Adipose tissue (tissue), 3 donors: ENCODE data around the gene RNF144A. TPM values are rescaled to one million over a fixed set of nuclear protein-coding genes. Genes with fewer than 3 reads are reported as not detected.
"Not testable (repeated sequence)": the region's sequence is repeated elsewhere in the genome, so short reads cannot be mapped to it uniquely, and the experiment has no call there.

Source experiments
- H3K27ac ChIP-seq: one replicate; pipeline ENCODE4 v1.5.1; 2013; ENCODE audit warnings: low read depth, low read length
- WGBS, 3 donors: extraction: QIAGEN DNeasy Blood & Tissue Kit; methylation state at CpG; one replicate each; pipeline ENCODE4 v1.1.7; 2013; 5-methylcytosine and 5-hydroxymethylcytosine counted together
- polyA plus RNA-seq, 3 donors: library from polyadenylated mRNA; stranded (reverse); fragments of 200-250 nt; gene quantifications; one replicate each; pipeline ENCODE4 v1.2.3, GENCODE V29; 2013
- donor health status: healthy with polysubstance abuse.
- donor health status: Bipolar disorder and iron deficiency.
- donor health status: healthy.

Gene RNF144A
- polyA plus RNA-seq, 3 donors, result 4.9 to 18.4 (median 6.1) TPM

- 82 to 95% (median 84%) methylated on average over 3 of the region's 3 CpGs for WGBS, 3 donors
- no peak overlapping the region for H3K27ac ChIP-seq
These were observed 61.8 kb downstream of the RNF144A start for GRCh38 chr2:6978991-6979390.

- H3K27ac ChIP-seq, result no peak overlapping the region
- 44 to 57% (median 51%) methylated on average over 5 of the region's 5 CpGs for WGBS, 3 donors
These were observed 65.2 kb downstream of the RNF144A start for GRCh38 chr2:6982449-6982848.

- WGBS, 3 donors, result 57 to 60% (median 58%) methylated on average over 6 of the region's 6 CpGs
- H3K27ac ChIP-seq, result no peak overlapping the region
These were observed 65.8 kb downstream of the RNF144A start for GRCh38 chr2:6982934-6983589.

GRCh38 chr2:6986301-6986911 lies 69.2 kb downstream of the RNF144A start:
- WGBS, 3 donors, result 12 to 46% (median 20%) methylated on average over 3 of the region's 3 CpGs
- peak overlapping the region; percentile 41 for H3K27ac ChIP-seq

GRCh38 chr2:6986912-6987361 lies 69.7 kb downstream of the RNF144A start:
- WGBS, 3 donors, result 35 to 59% (median 47%) methylated on average over 12 of the region's 12 CpGs
- no peak overlapping the region for H3K27ac ChIP-seq

GRCh38 chr2:6990871-6991270 lies 73.7 kb downstream of the RNF144A start:
- no peak overlapping the region for H3K27ac ChIP-seq
- WGBS, 3 donors, result 98 to 100% (median 98%) methylated on average over 3 of the region's 3 CpGs

GRCh38 chr2:6992794-6993228 lies 75.6 kb downstream of the RNF144A start:
- WGBS, 3 donors, result 60 to 75% (median 67%) methylated on average over 4 of the region's 4 CpGs
- H3K27ac ChIP-seq, result peak overlapping the region; percentile 19

GRCh38 chr2:6993229-6993640 lies 76.0 kb downstream of the RNF144A start:
- peak overlapping the region; percentile 19 for H3K27ac ChIP-seq
- WGBS, 3 donors, result 48 to 61% (median 48%) methylated on average over 7 of the region's 7 CpGs

GRCh38 chr2:6993936-6994335 lies 76.7 kb downstream of the RNF144A start:
- 34 to 67% (median 43%) methylated on average over 2 of the region's 2 CpGs for WGBS, 3 donors

GRCh38 chr2:6994536-6995128 lies 77.4 kb downstream of the RNF144A start:
- H3K27ac ChIP-seq, result no peak overlapping the region
- WGBS, 3 donors, result 85 to 92% (median 85%) methylated on average over 12 of the region's 12 CpGs

More at GRCh38 chr2:6993936-6994335, 76.7 kb downstream of the RNF144A start:
- H3K27ac ChIP-seq, result no peak overlapping the region

- 78 to 87% (median 80%) methylated on average over 11 of the region's 11 CpGs for WGBS, 3 donors
- H3K27ac ChIP-seq, result no peak overlapping the region
These were observed 78.3 kb downstream of the RNF144A start for GRCh38 chr2:6995391-6996097.

- 62 to 80% (median 78%) methylated on average over 7 of the region's 7 CpGs for WGBS, 3 donors
- H3K27ac ChIP-seq, result no peak overlapping the region
These were observed 82.1 kb downstream of the RNF144A start for GRCh38 chr2:6999211-6999877.

- 74 to 90% (median 77%) methylated on average over 6 of the region's 6 CpGs for WGBS, 3 donors
- H3K27ac ChIP-seq, result not testable (repeated sequence)
These were observed 84.2 kb downstream of the RNF144A start for GRCh38 chr2:7001395-7001794.

- no peak overlapping the region for H3K27ac ChIP-seq
- WGBS, 3 donors, result 84 to 99% (median 91%) methylated on average over 3 of the region's 3 CpGs
These were observed 86.7 kb downstream of the RNF144A start for GRCh38 chr2:7003895-7004294.

GRCh38 chr2:7004636-7005035 lies 87.4 kb downstream of the RNF144A start:
- 46 to 67% (median 51%) methylated on average over 4 of the region's 4 CpGs for WGBS, 3 donors
- H3K27ac ChIP-seq, result no peak overlapping the region

GRCh38 chr2:7007488-7007845 lies 90.3 kb downstream of the RNF144A start:
- WGBS, 3 donors, result 52 to 78% (median 60%) methylated on average over 9 of the region's 9 CpGs
- H3K27ac ChIP-seq, result no peak overlapping the region

- no peak overlapping the region for H3K27ac ChIP-seq
- WGBS, 3 donors, result 20 to 31% (median 30%) methylated on average over 23 to 24 of the region's 24 CpGs
These were observed 90.9 kb downstream of the RNF144A start for GRCh38 chr2:7007846-7008741.
